ENCODE measurements around the gene ADAMTS17. TPM values are rescaled to one million over a fixed set of nuclear protein-coding genes. Genes with fewer than 3 reads are reported as not detected.

ADAMTS17 gene
- polyA plus RNA-seq, 3 donors, result 0.11 to 2.6 (median 0.76) TPM

DNA sequence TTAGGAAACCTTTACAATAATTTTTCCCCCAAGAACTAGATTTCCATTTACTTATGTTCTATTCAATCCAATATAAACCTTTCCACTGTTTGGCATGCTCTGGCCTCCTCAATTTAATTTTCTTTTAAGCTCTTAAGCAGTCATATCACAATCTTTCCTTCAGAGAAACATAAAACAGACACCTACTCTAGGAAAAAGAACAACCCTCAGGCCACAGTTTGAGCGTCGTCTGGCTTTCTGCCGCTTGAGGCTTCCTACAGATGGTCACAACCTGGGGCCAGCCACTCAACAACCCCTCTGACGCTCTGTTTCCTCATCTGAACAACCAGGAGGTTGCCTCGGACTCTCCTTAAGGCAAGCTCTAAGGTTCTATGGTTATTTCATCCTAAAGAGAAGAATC lies 143.3 kb downstream of the ADAMTS17 start:
- no peak overlapping the region for H3K27ac ChIP-seq (ENCODE audit: low read depth, low read length)
- WGBS, 3 donors, result 80 to 89% (median 81%) methylated on average over 5 of the region's 5 CpGs

DNA sequence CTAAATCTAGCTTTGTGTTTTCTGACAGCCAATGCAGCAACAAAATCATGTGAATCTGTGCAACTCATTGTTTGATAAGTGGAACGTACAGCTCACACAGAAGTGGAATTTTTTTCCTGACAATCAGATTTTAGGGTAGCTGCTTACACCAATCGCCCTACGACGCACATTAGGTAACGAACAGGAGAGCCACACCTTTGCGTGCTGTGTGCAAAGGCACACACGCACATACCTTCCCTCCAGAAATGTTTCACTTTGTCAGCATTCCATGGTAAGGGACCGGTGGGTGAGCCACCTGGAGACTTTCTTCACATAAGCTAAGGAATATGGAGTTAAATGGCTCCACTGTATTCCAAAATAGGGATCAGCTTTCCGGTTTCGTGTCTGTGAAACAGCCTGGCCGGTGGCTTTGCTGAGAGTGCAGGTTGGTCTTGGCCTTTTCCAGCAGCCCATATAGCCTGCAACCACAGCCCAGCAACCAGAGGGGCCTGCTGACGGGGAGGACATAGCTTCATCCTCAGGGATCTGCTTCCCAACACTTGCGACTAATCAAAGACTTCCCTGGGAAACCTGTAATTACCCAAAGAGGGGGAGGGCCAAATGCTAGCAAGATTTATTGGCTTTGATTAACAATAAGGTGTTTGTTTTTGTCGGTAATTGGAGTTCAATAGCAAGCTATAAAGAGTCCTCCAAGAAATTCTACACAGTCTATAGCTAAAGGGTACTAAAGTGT lies 145.3 kb downstream of the ADAMTS17 start:
- H3K27ac ChIP-seq (ENCODE audit: low read depth, low read length), result no peak overlapping the region
- WGBS, 3 donors, result 82 to 91% (median 82%) methylated on average over 14 of the region's 14 CpGs

DNA sequence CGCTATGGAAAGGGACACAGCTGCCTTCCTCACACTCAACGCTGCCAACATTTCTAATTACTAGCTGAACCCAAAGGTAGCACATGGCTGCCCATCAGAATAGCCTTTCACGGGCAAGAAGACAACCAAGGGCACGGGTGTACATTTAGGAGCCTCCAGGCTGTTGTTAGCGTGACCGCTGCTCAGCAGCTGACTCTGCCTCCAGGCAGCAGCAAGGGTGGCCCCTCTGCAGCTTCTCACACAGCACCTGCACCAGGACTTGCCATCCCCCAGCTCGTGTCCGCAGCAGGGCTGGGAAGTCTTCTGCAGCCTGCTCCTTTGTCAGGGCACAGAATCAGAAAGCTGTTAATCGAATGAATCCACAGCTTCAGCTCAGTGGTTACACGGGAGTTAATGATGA lies 146.8 kb downstream of the ADAMTS17 start:
- 93 to 94% (median 94%) methylated on average over 10 of the region's 10 CpGs for WGBS, 3 donors
- no peak overlapping the region for H3K27ac ChIP-seq (ENCODE audit: low read depth, low read length)

GRCh38 chr15:100193277-100193860 lies 148.4 kb downstream of the ADAMTS17 start:
- no peak overlapping the region for H3K27ac ChIP-seq (ENCODE audit: low read depth, low read length)
- 94 to 95% (median 94%) methylated on average over 21 of the region's 21 CpGs for WGBS, 3 donors

DNA sequence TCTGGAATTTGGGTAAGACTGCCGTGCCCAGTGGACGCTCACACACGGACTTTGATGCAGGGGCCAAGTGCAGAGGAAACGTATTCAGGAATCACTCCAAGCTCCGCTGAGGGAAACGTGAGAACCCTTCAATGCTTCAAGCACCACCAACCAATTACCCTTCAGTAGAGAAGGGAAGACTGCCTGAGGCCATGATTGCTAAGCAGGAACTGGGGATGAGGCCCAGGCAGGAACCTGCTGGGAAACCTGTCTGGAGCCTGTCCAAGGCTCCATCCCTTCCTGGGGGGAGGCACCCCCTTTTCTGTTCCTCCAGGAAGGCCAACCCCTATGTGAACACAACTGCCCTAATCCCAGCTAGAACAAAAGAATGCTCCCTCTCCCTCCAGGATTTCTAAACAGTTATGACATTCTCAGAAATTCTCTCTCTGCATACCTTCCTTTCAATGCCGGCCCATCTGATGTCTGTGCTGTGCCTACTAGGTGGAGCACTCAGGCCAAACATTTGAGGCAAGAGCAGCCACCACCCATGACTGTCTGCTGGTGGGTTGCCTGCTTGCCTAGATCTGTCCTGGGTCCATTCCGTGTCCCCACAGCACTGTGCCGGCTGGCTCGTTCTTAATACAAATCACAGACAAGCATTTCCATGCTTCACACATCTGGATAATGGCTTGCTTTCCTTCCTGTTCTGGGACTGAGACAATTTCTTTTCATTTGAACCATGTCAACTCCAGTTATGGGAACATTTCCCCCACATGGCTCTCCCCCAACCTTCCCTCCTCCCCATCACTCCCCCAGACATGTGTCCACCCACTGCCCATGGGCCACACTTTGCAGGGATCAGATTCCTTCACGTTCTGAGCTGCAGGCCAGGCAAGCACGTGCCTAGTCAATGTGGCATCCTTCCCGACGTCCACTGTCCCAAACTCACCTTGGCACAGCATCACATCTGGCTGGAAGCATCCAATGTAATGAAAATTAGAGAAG lies 149.4 kb downstream of the ADAMTS17 start:
- WGBS, 3 donors, result 83 to 89% (median 84%) methylated on average over 14 of the region's 14 CpGs
- no peak overlapping the region for H3K27ac ChIP-seq (ENCODE audit: low read depth, low read length)

- H3K27ac ChIP-seq (ENCODE audit: low read depth, low read length), result no peak overlapping the region
- 59 to 91% (median 62%) methylated on average over 8 of the region's 8 CpGs for WGBS, 3 donors
Measured at GRCh38 chr15:100191161-100191560, 150.6 kb downstream of the ADAMTS17 start.

DNA sequence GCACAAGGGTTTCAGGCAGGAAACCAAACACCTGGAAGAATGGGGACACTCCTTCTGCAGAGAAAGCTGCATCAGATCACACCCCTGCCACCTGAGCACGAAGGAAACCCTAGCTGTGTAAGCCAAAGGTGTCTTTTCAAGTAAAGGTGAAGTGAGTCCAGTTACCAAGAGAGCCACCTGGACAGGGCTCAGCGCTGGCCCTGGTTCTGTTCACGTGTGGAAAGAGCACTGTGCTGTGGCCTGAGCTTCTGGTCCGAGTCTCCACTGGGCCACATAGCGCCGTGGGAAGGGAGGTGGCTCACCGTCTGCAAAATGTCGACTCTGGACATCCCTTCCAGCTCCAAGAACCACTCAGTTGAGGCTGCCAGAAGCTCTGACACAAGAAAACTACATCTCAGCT lies 151.1 kb downstream of the ADAMTS17 start:
- 80 to 90% (median 87%) methylated on average over 8 of the region's 8 CpGs for WGBS, 3 donors
- no peak overlapping the region for H3K27ac ChIP-seq (ENCODE audit: low read depth, low read length)

DNA sequence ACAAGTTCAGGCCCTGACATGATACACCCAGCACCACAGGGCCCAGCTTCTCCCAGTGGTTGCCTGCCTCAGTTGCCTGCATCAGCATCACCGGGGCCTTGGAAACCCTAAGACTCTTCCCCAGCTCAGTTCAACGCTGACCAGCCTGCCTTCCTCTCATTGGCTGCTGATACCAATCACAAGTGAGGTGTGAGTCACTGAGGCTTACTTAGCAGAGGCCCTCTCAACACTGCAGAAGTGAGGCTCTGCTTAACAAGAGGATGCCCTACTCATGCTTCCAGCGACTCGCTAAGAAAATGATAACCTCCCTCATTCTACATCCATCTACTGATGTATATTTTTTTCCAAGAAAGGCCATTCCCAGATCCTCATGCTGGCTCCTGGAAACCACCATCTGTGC lies 151.9 kb downstream of the ADAMTS17 start:
- 77 to 94% (median 84%) methylated on average over 4 of the region's 4 CpGs for WGBS, 3 donors
- no peak overlapping the region for H3K27ac ChIP-seq (ENCODE audit: low read depth, low read length)

- WGBS, 3 donors, result 73 to 87% (median 79%) methylated on average over 6 of the region's 6 CpGs
- no peak overlapping the region for H3K27ac ChIP-seq (ENCODE audit: low read depth, low read length)
Measured at GRCh38 chr15:100189319-100189718, 152.5 kb downstream of the ADAMTS17 start.

- H3K27ac ChIP-seq (ENCODE audit: low read depth, low read length), result no peak overlapping the region
- 91 to 95% (median 93%) methylated on average over 8 of the region's 8 CpGs for WGBS, 3 donors
Measured at GRCh38 chr15:100187677-100188076, 154.1 kb downstream of the ADAMTS17 start.

- WGBS, 3 donors, result 78 to 87% (median 80%) methylated on average over 6 of the region's 6 CpGs
- H3K27ac ChIP-seq (ENCODE audit: low read depth, low read length), result no peak overlapping the region
Measured at GRCh38 chr15:100186960-100187359, 154.8 kb downstream of the ADAMTS17 start.

GRCh38 chr15:100186366-100186765 lies 155.4 kb downstream of the ADAMTS17 start:
- 91 to 93% (median 92%) methylated on average over 5 of the region's 5 CpGs for WGBS, 3 donors
- H3K27ac ChIP-seq (ENCODE audit: low read depth, low read length), result no peak overlapping the region

DNA sequence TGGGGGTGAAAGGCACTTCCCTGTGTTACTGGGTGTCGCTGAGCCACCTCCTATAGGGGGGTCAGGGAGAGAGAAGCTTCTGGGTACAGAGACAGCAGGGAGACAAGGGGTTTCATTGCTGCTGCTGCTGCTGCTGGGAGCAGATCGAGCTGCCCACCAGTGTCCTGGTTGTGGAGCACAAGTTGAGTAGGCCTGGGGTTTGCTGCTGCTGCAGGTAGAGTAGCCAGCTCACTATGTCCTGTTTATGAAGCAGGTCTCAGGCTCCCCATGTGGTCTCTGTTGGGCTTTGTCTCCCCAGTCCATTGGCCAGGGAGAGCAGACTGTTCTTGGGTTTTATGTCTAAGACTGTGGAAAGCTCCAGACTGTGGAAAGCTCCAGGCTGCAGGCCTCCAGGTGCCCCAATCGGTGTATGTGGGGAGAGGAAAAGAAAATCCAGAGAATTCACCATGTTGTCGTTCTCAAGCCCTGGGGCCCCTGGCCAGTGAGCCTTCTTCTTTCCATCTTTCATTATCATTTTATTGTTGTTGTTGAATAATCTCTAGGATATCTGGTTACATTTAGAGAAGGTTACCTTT lies 157.8 kb downstream of the ADAMTS17 start:
- WGBS, 3 donors, result 87 to 94% (median 88%) methylated on average over 4 of the region's 4 CpGs
- no peak overlapping the region for H3K27ac ChIP-seq (ENCODE audit: low read depth, low read length)

DNA sequence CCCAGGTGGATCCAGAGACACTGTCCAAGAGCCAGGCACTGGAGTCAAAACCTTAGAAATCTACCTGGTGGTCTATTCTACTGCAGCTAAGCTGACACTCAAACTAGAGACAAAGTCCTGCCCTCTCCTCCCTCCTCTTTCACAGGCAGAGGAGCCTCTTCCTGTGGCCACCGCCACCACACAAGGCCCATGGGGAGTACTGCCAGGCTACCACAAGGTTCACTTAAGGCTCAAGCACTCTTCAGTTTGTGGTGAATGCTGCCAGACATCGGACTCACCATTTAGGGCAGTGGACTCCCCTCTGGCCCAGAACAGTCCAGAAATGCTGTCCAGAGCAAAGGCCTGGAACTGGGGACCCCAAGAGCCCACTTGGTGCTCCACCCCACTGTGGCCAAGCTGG lies 160.9 kb downstream of the ADAMTS17 start:
- WGBS, 3 donors, result 87 to 92% (median 88%) methylated on average over 2 of the region's 2 CpGs
- no peak overlapping the region for H3K27ac ChIP-seq (ENCODE audit: low read depth, low read length)

DNA sequence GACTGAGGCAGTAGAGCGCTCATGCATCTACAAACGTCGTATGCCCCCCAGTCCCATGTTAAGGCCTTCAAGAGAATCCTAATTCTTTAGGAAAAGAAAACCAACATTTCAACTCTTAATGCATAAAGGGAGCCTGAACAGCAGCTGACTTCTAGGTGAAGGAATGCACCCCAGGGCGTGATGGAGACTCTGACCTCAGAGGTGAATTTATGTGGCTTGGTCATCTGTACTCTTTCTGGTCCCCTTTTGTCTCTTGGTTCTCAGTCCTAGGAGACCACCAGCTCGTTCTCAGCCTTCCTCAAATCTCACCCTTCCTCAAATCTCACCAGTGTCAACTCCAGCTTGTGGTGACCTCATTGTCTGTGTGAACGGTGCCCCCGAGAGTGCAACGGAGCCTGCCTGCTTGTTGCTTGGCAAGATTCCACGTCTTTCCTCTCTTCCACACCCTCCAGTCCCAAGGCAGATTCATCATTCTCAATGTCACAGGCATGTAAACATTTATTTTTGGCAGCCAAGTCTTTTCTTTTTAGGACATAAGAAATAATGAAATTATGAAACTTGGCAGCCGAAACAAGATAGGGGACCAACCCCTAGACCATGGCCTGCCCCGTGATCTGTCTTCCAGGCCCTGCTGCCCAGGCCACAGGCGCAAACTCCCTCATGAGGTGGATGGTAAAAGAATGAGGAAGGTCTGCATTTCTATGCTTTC lies 166.2 kb downstream of the ADAMTS17 start:
- H3K27ac ChIP-seq (ENCODE audit: low read depth, low read length), result no peak overlapping the region
- WGBS, 3 donors, result 60 to 75% (median 66%) methylated on average over 12 of the region's 12 CpGs

- 96 to 99% (median 98%) methylated on average over 3 of the region's 3 CpGs for WGBS, 3 donors
Measured at GRCh38 chr15:100174904-100175275, 166.9 kb downstream of the ADAMTS17 start.

GRCh38 chr15:100174159-100174903 lies 167.4 kb downstream of the ADAMTS17 start:
- no peak overlapping the region for H3K27ac ChIP-seq (ENCODE audit: low read depth, low read length)
- WGBS, 3 donors, result 63 to 83% (median 65%) methylated on average over 7 of the region's 7 CpGs

More at GRCh38 chr15:100174904-100175275, 166.9 kb downstream of the ADAMTS17 start:
- H3K27ac ChIP-seq (ENCODE audit: low read depth, low read length), result no peak overlapping the region
